Esophagus (tissue), 2 donors: ENCODE results near the gene CACNA2D3. TPM values are rescaled to one million over a fixed set of nuclear protein-coding genes. Genes with fewer than 3 reads are reported as not detected.

Experiments
- H3K27ac ChIP-seq, 2 donors: one replicate each; pipeline ENCODE4 v1.5.1; 2013; ENCODE audit warnings: low read depth in 2 of 2, mild to moderate bottlenecking in 2 of 2, inconsistent platforms in 1 of 2, low read length in 1 of 2, moderate library complexity in 1 of 2
- H3K27me3 ChIP-seq, 2 donors: one replicate each; pipeline ENCODE4 v1.6.1; 2013; ENCODE audit warnings: low read length in 2 of 2, control low read depth in 1 of 2, mild to moderate bottlenecking in 1 of 2; ENCODE audit not compliant: insufficient read depth in 2 of 2, control insufficient read depth in 1 of 2
- H3K36me3 ChIP-seq, 2 donors: one replicate each; pipeline ENCODE4 v1.6.1; 2013; ENCODE audit warnings: low read length in 1 of 2; ENCODE audit not compliant: control insufficient read depth in 2 of 2, insufficient read depth in 2 of 2
- H3K4me1 ChIP-seq, 2 donors: one replicate each; pipeline ENCODE4 v1.6.1; 2013; ENCODE audit warnings: low read length in 1 of 2; ENCODE audit not compliant: control insufficient read depth in 2 of 2, insufficient read depth in 2 of 2
- H3K4me3 ChIP-seq, 2 donors: one replicate each; pipeline ENCODE4 v1.5.1; 2013; ENCODE audit warnings: low read length in 2 of 2, mild to moderate bottlenecking in 2 of 2, low read depth in 1 of 2, moderate library complexity in 1 of 2
- H3K9me3 ChIP-seq, 2 donors: one replicate each; pipeline ENCODE4 v1.6.1; 2013; ENCODE audit warnings: mild to moderate bottlenecking in 2 of 2, low read depth in 1 of 2, low read length in 1 of 2, moderate library complexity in 1 of 2; ENCODE audit not compliant: control insufficient read depth in 2 of 2, insufficient read depth in 1 of 2
- WGBS, 2 donors: extraction: QIAGEN DNeasy Blood & Tissue Kit; methylation state at CpG; one replicate each; pipeline ENCODE4 v1.1.7; 2013; 5-methylcytosine and 5-hydroxymethylcytosine counted together
- polyA plus RNA-seq, 2 donors: library from polyadenylated mRNA; stranded (reverse); fragments of 200-250 nt; gene quantifications; one replicate each; pipeline ENCODE4 v1.2.3, GENCODE V29; 2013
- donor health status: healthy with polysubstance abuse.
- donor health status: Bipolar disorder and iron deficiency.

Gene CACNA2D3
- polyA plus RNA-seq, 2 donors = 1.7 to 1.8 TPM

- Histone ChIP-seq H3K9me3 (no peaks in the 10 kb centered on the region), H3K27ac (no peak overlapping the region), H3K4me3 (no peak overlapping the region), H3K36me3 (no peaks in the 10 kb centered on the region), H3K4me1 (no peaks in the 10 kb centered on the region), H3K27me3 (no peaks in the 10 kb centered on the region)
- 73 to 87% methylated on average over 1 of the region's 1 CpG for WGBS, 2 donors
These were observed 151.4 kb downstream of the CACNA2D3 start for GRCh38 chr3:54273791-54274190.

GRCh38 chr3:54274607-54275006 lies 152.3 kb downstream of the CACNA2D3 start:
- Histone ChIP-seq H3K4me1 (no peaks in the 10 kb centered on the region), H3K36me3 (no peaks in the 10 kb centered on the region), H3K27me3 (no peaks in the 10 kb centered on the region), H3K9me3 (no peaks in the 10 kb centered on the region), H3K27ac (no peak overlapping the region), H3K4me3 (no peak overlapping the region)
- WGBS, 2 donors = 68 to 72% methylated on average over 4 of the region's 4 CpGs

- 49 to 63% methylated on average over 10 of the region's 10 CpGs for WGBS, 2 donors
- Histone ChIP-seq H3K4me3 (no peak overlapping the region), H3K36me3 (no peaks in the 10 kb centered on the region), H3K27ac (peak overlapping the region; percentile 57 to 82), H3K27me3 (no peaks in the 10 kb centered on the region), H3K4me1 (no peaks in the 10 kb centered on the region), H3K9me3 (no peaks in the 10 kb centered on the region)
These were observed 156.7 kb downstream of the CACNA2D3 start for GRCh38 chr3:54279005-54279583.

DNA sequence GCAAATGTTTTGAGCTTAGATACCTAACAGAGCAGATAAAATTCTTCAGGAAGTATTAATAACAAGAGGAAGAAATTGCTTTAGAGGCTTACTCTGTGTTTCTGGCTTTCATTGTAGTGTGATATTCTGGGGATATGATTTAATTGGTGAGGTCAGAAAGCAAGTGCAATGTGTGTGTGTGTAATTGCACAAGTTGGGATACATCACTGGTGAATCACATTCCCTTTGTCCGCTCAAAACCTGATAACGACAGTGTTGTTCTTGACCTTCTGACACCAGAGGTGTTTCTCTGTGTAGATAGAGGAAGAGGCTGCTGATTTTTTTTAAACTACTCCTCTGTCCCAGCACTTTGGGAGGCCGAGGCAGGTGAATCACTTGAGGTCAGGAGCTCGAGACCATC lies 161.1 kb downstream of the CACNA2D3 start:
- WGBS, 2 donors = 60 to 65% methylated on average over 4 of the region's 4 CpGs
- Histone ChIP-seq H3K4me3 (no peak overlapping the region), H3K9me3 (no peaks in the 10 kb centered on the region), H3K27ac (no peak overlapping the region), H3K27me3 (no peaks in the 10 kb centered on the region), H3K36me3 (no peaks in the 10 kb centered on the region), H3K4me1 (no peaks in the 10 kb centered on the region)

DNA sequence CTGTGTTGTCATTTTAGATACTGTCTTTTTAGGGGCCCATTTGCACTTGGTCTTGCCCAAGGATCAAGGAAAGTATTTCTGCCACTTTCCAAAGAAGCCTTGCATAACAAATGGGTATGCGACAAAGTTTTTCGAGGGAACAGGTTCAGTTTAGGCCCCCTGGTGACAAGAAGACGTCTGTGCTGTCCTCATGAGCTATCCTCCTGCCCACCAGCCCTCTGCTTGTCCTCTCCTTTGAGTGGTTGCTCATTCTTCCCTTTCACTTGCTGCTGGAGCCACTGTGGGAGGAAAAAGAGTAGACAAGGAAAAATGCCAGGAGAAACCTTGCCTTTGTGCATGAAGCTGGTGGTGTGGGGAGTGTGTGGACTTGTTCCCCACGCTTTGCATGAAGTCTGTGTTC lies 171.9 kb downstream of the CACNA2D3 start:
- WGBS, 2 donors = 48 to 69% methylated on average over 4 of the region's 4 CpGs
- no peaks in the 10 kb centered on the region for H3K27me3 ChIP-seq
- no peak overlapping the region for H3K27ac ChIP-seq
- no peaks in the 10 kb centered on the region for H3K36me3 ChIP-seq
- no peaks in the 10 kb centered on the region for H3K4me1 ChIP-seq
- H3K4me3 ChIP-seq = no peak overlapping the region
- H3K9me3 ChIP-seq = no peaks in the 10 kb centered on the region

DNA sequence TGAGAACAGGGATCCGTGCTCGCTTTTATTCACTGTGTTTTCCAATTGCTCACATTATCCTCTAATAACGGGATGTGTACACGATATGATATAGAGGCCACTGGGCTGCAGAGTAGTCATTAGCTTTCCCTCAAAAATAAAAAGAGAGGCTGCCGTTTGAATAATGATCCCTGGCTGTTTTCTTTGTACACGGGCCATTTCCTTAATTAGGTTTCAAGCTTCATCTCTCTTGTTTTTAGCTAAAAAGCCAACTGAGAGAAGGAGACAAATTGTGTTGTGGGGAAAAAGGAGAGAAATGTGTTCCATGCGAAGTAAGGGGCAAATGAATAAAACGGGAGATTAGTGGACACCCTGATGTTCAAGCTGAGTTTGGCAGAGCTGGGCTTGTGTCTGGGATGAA lies 174.2 kb downstream of the CACNA2D3 start:
- no peaks in the 10 kb centered on the region for H3K27me3 ChIP-seq

DNA sequence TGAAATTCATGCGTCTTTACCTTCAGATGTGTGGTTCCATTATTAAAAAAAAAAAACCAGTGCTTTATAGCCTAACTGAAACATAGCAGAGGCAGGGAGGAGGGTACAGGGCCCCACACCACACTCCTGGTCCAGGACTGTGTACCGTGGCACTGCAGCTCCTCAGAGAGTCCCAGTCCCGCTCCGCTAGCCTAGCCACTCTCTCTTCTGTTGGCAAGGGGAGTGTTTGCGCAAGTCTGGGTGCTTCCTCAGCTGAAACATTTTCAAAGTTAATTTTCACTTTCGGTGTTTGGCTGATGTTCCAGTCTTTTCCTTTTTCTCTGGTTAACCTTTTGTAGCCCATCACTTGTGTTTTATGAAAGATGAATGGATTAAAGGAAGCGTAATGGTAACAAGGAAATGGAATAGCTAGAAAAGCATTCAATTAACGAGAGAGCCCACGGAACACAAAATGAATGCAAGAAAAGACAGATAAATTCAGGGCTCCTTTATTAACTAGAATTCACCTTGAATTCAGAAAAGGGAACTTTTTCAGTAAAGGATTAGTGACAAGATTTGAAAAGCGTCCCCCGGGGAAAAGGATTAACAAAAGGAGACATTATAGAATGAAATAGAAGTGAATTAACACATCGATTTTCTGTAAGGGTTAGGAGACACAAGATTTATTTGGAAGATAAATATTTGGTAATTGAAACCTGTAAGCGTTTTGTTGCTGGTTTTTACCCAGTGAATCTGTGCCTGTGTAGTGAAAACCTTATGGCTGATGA lies 177.0 kb downstream of the CACNA2D3 start:
- 51 to 61% methylated on average over 13 of the region's 13 CpGs for WGBS, 2 donors
- Histone ChIP-seq H3K4me3 (peak overlapping the region in 1 of 2 donors; percentile 1), H3K9me3 (no peaks in the 10 kb centered on the region), H3K4me1 (no peaks in the 10 kb centered on the region), H3K36me3 (no peaks in the 10 kb centered on the region), H3K27me3 (no peaks in the 10 kb centered on the region), H3K27ac (no peak overlapping the region)

More for the DNA sequence above, 174.2 kb downstream of the CACNA2D3 start:
- H3K9me3 ChIP-seq = no peaks in the 10 kb centered on the region
- no peak overlapping the region for H3K4me3 ChIP-seq
- no peak overlapping the region for H3K27ac ChIP-seq
- H3K4me1 ChIP-seq = no peaks in the 10 kb centered on the region
- no peaks in the 10 kb centered on the region for H3K36me3 ChIP-seq
- 68 to 73% methylated on average over 8 of the region's 8 CpGs for WGBS, 2 donors

DNA sequence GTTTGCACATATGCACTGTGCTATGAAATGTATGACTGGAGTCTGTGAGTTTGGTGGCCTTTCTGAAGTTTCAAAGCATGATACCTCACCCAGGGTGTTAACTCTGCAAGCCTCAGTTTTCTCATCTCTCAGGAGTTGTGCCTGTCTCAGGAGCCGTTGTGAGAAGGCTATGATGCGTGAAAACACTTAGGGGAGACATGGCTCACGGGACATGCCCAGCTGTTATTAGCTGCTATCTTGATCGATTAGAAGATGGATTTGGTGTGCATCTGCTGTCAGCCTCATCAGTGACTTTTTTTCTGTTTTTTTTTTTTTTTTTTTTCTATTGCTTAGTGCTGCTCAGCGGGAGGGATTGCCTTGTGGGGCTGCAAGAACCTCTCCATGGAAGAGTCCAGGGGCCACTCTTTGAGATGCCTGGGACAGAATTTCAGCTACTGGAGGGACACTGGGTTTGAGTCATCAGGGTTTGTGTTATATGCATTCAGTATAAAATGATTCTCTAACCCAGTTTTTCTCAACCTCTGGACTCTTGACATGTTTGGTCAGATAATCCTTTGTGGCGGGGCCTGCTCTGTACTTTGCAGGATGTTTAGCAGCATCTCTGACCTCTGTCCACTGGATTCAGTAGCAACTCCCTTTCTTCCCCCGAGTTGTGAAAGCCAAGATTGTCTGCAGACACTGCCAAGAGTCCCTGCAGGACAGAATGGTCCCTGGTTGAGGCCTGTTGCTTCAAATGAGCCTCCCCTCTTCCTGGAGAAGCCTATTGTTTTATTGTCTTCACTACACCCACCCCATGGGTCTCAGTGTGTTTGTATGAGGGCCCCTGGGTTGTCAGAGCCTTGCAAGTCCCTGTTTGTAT lies 181.4 kb downstream of the CACNA2D3 start:
- no peaks in the 10 kb centered on the region for H3K4me1 ChIP-seq
- H3K4me3 ChIP-seq = no peak overlapping the region
- H3K36me3 ChIP-seq = no peaks in the 10 kb centered on the region
- H3K9me3 ChIP-seq = no peaks in the 10 kb centered on the region
- 75 to 77% methylated on average over 7 of the region's 7 CpGs for WGBS, 2 donors
- H3K27ac ChIP-seq = no peak overlapping the region
- H3K27me3 ChIP-seq = no peaks in the 10 kb centered on the region

GRCh38 chr3:54304877-54305276 lies 182.5 kb downstream of the CACNA2D3 start:
- 29 to 31% methylated on average over 3 of the region's 3 CpGs for WGBS, 2 donors
- Histone ChIP-seq H3K9me3 (no peaks in the 10 kb centered on the region), H3K36me3 (no peaks in the 10 kb centered on the region), H3K4me3 (no peak overlapping the region), H3K27me3 (no peaks in the 10 kb centered on the region), H3K27ac (no peak overlapping the region), H3K4me1 (no peaks in the 10 kb centered on the region)
